Measurements from ENCODE around the gene ZFYVE19. TPM values are rescaled to one million over a fixed set of nuclear protein-coding genes. Genes with fewer than 3 reads are reported as not detected.

The ZFYVE19 gene
- total and polyA plus RNA-seq, 8 donors: 10.3 to 31.0 (median 23.5) TPM

DNA sequence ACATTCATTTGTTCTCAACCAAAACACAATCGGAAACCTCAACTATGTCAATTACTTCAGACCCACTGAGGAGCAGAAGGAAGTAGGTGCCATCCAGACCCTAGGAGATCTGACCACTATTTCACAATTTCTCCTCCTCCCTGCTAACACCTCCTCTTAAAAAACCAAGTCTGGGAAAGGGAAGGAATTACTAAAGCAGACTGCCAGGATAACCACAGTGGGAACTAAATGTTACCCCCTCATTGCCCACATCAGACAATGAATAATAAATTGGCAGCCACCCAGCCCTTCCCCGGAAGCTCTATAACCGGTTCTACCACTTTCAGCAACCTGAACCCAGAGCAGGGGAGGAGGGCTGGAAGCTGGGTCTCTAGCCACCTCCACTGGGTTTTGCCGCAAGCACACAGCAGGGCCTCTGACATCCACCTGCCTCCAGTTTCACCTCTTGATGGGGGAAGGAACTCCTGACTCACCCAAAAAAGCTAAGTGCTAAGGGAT lies 19.5 kb upstream of the ZFYVE19 start:
- TF ChIP-seq, protein P1, sequence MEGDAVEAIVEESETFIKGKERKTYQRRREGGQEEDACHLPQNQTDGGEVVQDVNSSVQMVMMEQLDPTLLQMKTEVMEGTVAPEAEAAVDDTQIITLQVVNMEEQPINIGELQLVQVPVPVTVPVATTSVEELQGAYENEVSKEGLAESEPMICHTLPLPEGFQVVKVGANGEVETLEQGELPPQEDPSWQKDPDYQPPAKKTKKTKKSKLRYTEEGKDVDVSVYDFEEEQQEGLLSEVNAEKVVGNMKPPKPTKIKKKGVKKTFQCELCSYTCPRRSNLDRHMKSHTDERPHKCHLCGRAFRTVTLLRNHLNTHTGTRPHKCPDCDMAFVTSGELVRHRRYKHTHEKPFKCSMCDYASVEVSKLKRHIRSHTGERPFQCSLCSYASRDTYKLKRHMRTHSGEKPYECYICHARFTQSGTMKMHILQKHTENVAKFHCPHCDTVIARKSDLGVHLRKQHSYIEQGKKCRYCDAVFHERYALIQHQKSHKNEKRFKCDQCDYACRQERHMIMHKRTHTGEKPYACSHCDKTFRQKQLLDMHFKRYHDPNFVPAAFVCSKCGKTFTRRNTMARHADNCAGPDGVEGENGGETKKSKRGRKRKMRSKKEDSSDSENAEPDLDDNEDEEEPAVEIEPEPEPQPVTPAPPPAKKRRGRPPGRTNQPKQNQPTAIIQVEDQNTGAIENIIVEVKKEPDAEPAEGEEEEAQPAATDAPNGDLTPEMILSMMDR (IDR thresholded peaks at IDR 0.05): no peak
- TF ChIP-seq POLR2A (IDR thresholded peaks at IDR 0.05): no peak
- TF ChIP-seq EP300 (IDR thresholded peaks at IDR 0.05): no peak
- TF ChIP-seq POLR2AphosphoS5 (IDR thresholded peaks at IDR 0.05): peak in 2 of 3 donors; percentile 57
- H3K27me3 ChIP-seq: no peaks in the 10 kb centered on the region
- intact Hi-C loops (cut with DNase I; ENCODE audit: low total_unique reads): no loop called here
- no peaks in the 10 kb centered on the region for H3K9me3 ChIP-seq
- DNase-seq: peak; percentile 88 to 90
- H3K4me3 ChIP-seq: no peak overlapping the region
- H3K27ac ChIP-seq: peak overlapping the region; percentile 71 to 92 (median 81)
- peaks cover 0 to 20% (median 13%) of the 10 kb centered on the region in 4 donors for H3K36me3 ChIP-seq
- H3K4me1 ChIP-seq: peaks cover 31 to 72% (median 61%) of the 10 kb centered on the region in 4 donors
- 7 to 18% (median 16%) methylated on average over 4 of the region's 4 CpGs for WGBS, 5 donors

DNA sequence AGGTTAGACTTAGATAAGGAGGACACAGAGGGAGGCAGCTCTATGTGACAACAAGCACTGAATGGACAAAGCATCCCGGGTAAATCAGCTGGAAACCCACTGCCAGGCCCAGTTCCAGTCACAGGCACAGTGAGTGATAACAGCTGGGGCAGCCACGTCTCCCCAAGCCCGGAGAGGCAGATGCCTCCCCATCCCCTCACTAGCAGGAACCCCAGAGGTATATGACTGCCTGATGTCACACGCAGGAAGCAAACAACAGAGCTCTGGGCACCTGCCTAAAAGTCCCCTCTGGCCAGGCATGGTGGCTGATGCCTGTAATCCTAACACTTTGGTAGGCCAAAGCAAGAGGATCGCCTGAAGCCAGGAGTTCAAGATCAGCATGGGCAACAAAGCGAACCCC lies 18.9 kb upstream of the ZFYVE19 start:
- H3K27ac ChIP-seq: peak overlapping the region; percentile 71 to 92 (median 81)
- H3K9me3 ChIP-seq: no peaks in the 10 kb centered on the region
- TF ChIP-seq POLR2AphosphoS5 (IDR thresholded peaks at IDR 0.05): no peak
- no peak for TF ChIP-seq POLR2A (IDR thresholded peaks at IDR 0.05)
- no peak for TF ChIP-seq EP300 (IDR thresholded peaks at IDR 0.05)
- TF ChIP-seq, protein P1 (IDR thresholded peaks at IDR 0.05): no peak
- no peak for DNase-seq
- intact Hi-C loops (cut with DNase I; ENCODE audit: low total_unique reads): no loop called here
- H3K36me3 ChIP-seq: peaks cover 0 to 23% (median 14%) of the 10 kb centered on the region in 4 donors
- H3K4me1 ChIP-seq: peaks cover 31 to 72% (median 57%) of the 10 kb centered on the region in 4 donors
- no peak overlapping the region for H3K4me3 ChIP-seq
- H3K27me3 ChIP-seq: no peaks in the 10 kb centered on the region
- 49 to 55% (median 53%) methylated on average over 6 of the region's 6 CpGs for WGBS, 5 donors

DNA sequence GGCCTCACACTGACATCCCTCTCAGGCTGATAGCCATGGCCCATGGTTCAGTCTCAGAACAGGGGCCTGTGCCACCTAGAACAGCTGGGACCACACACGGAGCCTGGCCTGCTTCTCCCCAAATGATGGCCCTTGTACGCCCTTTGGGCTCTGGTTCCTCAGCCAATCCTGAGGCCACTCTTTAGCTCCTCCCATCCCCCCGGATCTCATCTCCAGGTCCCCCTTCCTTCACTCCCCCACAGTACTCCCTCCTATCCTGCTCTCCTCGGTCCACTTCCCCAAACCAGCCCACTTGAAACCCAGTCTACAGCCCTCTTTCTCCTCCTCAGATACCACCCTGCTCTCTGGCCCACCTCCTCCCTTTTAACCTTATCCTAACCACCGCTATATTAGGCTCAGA lies 17.8 kb upstream of the ZFYVE19 start:
- peak overlapping the region; percentile 37 to 92 (median 78) for H3K27ac ChIP-seq
- intact Hi-C loops (cut with DNase I; ENCODE audit: low total_unique reads): no loop called here

DNA sequence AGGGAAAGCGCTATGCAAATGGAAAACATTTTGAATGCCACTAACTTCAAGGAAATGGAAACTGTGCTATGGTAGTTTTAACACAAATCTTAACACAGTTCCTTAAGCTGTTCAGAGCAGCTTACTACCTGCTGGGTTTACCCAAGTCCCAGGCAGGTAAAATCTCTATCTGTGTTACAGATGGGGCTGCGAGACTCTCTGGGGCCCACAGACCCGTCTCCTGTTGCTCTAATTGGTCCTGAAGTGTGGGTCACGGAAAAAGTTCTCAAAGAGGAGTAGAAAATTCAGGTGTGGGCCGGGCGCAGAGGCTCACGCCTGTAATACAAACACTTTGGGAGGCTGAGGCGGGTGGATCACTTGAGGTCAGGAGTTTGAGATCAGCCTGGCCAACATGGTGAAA lies 16.9 kb upstream of the ZFYVE19 start:
- no peak for DNase-seq
- Histone ChIP-seq H3K27ac (peak overlapping the region; percentile 12 to 92 (median 50)), H3K4me1 (peaks cover 31 to 87% (median 66%) of the 10 kb centered on the region in 4 donors), H3K27me3 (no peaks in the 10 kb centered on the region), H3K4me3 (no peak overlapping the region), H3K9me3 (no peaks in the 10 kb centered on the region), H3K36me3 (peaks cover 0 to 23% (median 12%) of the 10 kb centered on the region in 4 donors)
- TF ChIP-seq, protein P1 (IDR thresholded peaks at IDR 0.05): no peak
- TF ChIP-seq POLR2A (IDR thresholded peaks at IDR 0.05) (no peak), POLR2AphosphoS5 (IDR thresholded peaks at IDR 0.05) (no peak), EP300 (IDR thresholded peaks at IDR 0.05) (no peak)
- 68 to 81% (median 79%) methylated on average over 8 of the region's 8 CpGs for WGBS, 5 donors
- intact Hi-C loops (cut with DNase I; ENCODE audit: low total_unique reads): no loop called here

More for the DNA sequence above, 17.8 kb upstream of the ZFYVE19 start:
- Histone ChIP-seq H3K4me3 (no peak overlapping the region), H3K9me3 (no peaks in the 10 kb centered on the region), H3K4me1 (peaks cover 31 to 83% (median 63%) of the 10 kb centered on the region in 4 donors), H3K27me3 (no peaks in the 10 kb centered on the region), H3K36me3 (peaks cover 0 to 23% (median 14%) of the 10 kb centered on the region in 4 donors)
- TF ChIP-seq POLR2AphosphoS5 (IDR thresholded peaks at IDR 0.05) (no peak), EP300 (IDR thresholded peaks at IDR 0.05) (no peak), POLR2A (IDR thresholded peaks at IDR 0.05) (no peak)
- TF ChIP-seq, protein P1 (IDR thresholded peaks at IDR 0.05): no peak
- WGBS, 5 donors: 81 to 88% (median 86%) methylated on average over 5 of the region's 5 CpGs
- no peak for DNase-seq
